Iris pigment epithelial cell (primary cell): ENCODE data around the gene NCKAP5.
"Not testable (repeated sequence)": the region's sequence is repeated elsewhere in the genome, so short reads cannot be mapped to it uniquely, and the experiment has no call there.

ENCODE experiments used
- DNase-seq: peaks from one replicate; pipeline ENCODE4 v3.0.0-alpha.2; 2011; ENCODE audit warnings: low read depth

Gene NCKAP5

DNA sequence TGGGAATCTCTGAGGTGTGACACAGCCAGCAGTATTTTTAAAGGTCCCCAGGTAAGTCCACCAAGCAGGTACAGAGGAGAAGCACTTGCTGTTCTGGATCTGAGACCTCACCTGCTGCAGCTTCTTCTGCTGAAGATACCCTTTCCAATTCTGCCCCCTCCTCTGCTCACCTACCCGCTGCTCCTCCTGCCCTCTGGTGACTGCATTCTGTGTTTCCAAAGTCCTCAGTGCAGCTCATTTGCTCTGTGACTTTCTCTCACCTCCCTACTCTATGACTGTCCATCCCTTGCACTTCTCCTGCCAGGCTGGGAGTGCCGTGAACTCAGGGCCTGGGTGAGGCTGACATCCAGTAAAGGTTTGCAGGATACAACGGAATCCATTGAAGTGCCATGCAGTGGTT, 693.1 kb downstream of the NCKAP5 start:
- no peak for DNase-seq

DNA sequence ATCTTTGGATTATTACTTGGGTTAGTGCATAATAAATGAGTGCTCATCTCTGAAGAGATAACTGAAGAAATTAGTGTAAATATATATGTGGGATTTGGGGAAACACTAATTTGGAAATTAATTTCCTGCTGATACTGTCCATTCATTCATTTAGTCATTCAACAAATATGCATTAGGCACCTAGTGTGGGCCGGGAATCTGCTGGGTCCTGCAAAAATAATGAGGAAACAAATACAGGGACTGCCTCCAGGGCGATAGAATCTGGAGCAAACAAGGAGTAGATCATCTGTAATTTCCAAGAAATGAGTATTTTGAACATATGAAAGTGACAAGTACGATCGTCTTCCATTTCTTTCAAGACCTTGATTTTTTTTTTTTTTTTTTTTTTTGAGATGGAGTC, 694.5 kb downstream of the NCKAP5 start:
- no peak for DNase-seq

DNA sequence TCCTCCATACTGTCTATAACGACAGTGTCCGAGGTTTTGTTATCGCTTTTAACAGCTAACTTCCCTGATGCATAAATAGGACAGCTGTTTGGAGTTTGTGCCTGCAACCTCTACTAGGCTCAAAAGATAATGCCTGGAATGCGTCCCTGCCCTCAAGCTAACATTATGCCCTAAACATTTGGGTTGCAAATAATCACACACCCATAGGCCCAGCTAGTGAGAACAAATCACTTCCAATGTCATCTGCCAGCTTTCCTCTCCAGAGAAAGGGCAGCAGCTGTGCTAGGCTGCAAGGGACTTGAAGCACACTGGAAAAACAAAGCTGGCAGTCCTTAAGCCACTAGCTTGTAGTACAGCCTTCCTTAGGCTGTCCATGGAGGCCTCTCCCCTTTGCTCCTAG, 696.4 kb downstream of the NCKAP5 start:
- DNase-seq: no peak

DNA sequence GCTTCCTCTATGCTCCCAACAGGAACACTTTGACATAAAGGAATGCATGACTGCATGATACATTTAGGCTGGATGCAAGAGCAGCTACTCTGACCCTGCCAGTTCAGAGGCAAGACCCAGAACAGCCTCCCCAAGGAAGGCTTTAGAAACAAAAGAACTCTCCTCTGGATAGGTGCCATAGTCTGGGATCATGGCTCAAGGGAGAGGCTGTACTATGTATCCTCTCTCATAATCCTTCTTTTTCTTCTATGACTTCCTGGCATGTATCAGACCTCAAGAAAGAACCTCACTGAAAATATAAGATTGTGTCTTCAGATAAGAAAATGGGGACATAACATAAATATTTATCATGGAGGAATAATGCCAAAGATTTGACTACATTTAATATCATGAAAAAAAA, 704.3 kb downstream of the NCKAP5 start:
- DNase-seq: no peak

DNA sequence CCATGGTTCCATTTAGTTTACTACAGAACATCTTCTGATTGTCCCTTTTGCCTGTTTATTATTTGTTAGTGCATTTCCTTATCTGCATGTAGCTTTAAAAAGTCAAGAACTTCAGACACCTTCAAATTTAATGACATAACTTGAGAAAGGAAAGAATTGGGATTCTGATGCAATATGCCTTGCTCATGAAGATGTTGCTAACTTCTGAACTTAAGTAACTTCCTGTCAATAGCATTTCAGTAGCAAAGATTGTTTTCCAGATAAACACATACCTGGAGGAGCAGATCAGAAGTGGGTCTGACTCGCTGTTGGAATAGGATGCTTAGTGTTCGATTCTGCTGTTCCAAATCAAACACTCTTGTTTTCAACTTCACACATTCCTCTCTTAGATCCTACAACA, 708.0 kb downstream of the NCKAP5 start:
- DNase-seq: no peak

DNA sequence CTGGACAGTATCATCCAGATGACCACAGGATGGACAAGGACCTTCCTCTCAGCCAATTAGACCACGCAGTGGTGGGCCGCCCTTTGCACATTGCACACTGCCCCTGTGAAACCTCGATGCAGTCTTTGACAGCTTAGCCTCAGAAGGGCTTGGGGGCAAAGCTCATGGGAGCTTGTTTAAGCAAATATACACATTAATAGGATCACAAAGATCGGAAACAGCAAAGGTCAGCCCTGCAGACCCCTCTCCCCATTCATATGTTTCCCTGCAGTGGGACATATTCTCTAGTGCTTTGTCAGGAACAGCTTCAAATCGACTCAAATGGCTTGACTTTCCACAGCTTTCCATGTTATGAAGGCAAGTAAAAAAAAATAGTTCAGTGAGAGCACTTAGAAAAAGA, 708.7 kb downstream of the NCKAP5 start:
- DNase-seq: no peak

DNA sequence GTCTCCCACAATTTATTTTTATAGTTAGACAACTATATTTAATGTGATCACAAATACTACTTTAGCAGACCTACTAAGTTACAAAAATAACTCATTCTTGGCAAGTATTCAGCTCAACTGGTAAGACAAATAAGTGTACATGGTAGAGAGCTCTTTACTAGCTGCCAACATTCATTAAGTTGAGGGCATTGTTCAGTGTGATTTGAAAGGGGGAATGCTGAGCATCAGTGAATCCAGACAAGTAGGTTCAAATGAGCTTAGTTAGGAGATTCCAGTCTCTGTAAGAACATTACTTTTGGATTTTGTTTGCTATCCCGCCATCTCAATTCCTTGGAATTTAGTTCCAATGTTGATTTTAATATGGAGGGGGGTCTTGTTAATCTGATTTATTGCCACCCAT, 710.9 kb downstream of the NCKAP5 start:
- no peak for DNase-seq

DNA sequence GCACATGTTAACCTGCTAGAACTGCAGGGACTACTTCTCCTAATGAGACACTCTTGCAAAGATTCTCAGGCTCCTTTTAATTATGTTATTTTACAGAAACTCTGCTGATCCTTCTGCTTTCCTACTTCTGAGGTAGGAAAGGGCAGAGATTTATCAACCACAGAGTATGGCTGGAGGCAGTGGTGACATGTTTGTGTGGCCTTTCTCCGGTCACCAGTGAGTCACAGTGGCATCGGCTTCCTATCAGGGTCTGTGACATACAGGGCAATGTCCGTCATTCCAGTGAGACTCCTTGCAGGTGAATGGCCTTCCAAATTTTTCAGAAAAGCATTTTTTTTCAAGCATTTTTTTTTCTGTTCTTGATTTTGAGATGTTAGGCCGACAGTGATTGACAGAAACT, 717.6 kb downstream of the NCKAP5 start:
- no peak for DNase-seq

DNA sequence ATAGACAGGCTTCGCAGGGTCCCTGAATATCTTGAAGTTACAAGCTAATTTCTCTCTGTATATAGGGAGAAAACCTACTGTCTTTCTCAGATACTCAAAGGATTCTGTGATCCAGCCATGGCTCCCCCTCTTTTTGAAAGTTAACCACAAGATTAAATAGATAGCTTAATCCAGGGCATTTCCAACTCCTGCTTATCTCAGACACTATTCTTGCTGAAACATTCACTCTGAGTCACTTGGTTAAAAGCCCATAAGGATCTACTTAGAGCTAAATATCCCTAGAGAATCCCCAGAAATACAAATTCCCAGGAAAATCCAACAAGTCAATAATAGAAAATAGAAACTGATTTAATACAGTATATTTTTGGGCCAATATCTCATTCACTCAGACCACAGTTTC, 719.1 kb downstream of the NCKAP5 start:
- peak; percentile 22 for DNase-seq

DNA sequence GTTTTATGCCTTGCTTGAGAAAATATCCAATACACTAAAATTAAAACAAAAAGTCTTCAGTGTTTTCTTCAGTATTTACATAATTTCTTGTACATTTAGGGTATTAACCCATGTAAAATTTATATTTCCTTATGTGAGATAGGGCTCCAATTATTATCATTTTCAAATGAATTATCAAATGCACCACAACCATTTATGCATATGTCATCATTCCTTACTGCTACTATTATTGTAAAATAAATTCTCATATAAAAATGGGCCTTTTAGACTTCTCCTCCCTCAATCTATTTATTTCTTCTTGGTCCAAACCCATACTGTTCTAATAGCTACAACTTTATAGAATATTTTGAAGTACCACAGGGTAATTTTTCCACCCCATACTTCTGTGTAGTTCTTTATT, 722.9 kb downstream of the NCKAP5 start:
- no peak for DNase-seq

DNA sequence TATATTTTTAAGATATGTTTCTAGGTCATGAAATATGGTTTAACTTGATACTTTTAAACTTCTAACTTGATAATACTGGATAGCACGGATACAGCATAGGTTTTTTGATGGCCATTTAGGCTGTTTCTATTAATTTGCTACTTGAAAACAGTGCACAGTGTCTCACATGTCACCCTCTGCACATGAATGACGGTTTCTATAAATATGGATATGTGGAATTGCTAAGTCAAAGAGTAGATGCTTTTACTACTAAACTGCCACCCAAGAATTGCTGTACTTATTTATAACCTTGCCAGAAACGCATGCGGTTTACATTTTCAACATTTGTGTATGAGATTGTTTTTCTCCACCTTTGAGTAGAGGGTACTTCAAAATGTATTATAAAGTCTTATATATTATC, 723.7 kb downstream of the NCKAP5 start:
- no peak for DNase-seq

DNA sequence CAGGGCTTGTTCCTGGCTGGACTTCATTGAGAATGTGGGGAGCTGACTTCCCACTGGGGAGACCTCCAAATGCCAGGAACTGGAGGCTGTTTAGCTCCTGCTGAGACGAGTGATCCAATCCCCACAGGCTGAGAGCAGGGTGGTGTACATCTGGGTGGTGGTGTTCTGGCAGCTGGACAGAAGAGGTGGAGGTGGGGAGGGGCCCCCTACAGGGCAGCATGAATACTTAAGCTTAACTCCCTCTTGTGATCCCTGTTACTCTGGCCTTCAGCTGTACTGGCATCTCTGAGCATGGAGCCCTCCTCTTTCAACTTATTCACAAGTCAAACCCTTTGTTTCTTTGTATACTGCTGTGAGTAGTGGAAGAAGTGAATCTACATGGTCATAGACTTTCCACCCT, 730.5 kb downstream of the NCKAP5 start:
- DNase-seq: no peak

DNA sequence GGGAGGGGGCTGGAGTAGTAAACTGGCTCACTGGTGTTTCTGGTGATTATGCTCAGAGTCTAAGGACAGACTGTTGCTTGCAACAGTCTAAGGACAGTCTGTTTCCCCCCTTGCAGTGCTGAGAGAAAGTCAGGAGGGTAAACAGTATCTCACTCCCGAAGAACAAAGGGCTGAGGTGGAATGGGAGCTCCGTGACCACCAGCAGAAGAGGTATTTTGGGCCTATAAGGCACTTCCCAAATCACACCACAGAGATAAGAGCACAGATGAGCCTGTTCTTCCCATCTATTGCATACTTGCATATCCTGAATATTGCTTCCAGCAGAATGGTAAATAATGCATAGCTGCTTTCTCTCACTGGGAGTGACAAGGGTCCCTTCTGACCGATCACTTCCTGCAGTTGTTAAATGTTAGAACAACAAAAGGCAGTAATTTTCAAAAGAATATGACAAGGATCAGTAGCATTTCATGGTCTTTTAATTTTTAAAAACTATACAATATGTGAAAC, 737.9 kb downstream of the NCKAP5 start:
- no peak for DNase-seq

DNA sequence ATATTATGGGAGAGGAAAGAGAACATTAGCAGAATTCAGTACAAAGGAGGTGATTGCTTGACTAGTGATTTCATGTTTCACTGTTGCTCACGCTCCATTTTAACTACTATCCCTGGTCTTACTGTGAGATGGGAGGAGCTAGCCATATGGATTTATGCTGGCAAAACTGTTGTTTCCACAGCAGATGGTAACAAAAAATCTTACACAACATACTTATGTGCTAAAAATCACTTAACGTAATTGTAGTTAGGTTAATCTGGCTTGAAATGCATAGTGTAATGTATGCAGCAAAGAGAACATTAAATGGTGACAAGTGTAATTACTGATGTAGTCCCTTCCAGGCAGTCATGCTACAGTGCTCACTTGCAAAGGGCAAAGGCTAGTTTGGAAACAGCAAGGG, 742.7 kb downstream of the NCKAP5 start:
- no peak for DNase-seq

DNA sequence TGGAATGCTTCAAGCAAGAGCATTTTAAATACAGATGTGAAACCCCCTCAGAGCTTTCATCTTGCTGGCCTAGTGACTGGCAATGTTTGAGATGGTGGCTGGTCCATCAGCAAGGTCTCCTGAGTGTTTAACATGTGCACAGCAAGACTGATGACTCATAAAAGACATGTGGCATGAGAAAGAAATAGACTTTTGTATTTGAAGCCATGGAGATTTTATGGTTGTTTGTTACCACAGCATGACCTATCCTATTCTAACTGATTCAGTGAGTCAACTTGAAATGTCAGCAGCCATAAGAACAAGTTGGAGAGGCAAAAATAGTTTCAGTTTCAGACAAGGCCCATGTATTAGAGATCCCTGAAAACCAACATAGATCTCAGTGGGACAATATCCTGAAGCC, 743.5 kb downstream of the NCKAP5 start:
- DNase-seq: peak; percentile 29

DNA sequence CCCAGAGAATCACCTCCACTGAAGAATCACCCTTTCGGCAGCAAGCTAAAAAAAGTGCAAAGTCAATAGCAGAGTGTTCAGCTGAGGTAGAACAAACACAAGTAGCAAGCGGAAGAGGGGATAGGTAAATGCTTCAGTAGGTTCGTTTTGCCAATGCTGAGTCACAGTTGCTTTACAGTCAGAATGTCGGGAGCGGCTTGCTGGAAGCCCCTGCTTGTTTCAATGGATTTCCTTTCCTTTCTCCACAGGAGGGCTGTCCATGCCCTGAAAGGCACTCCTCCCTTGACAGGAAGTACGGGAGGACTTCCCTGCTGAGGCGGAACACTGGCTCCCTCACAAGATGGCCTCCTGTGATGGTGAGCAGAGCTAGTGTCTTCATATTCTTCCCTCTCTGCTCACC, 752.0 kb downstream of the NCKAP5 start:
- no peak for DNase-seq

DNA sequence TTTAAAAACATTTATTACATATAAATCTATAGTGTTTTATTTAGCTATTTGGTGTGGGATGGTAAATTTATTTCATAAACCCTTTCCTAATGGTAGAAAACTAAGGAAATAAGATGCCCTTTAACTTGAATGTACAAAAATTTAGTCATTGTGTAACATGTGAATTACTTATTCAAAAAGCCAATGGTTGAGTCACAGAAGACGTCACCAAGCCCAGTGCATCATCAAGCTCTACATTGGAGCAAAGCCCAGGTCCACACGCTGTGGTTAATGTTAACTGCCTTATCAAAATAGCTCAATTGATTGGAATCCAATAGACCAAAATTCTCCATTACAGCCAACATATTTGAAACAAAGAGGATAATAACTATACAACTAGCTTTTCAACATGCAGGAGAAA, 752.7 kb downstream of the NCKAP5 start:
- peak; percentile 83 for DNase-seq

DNA sequence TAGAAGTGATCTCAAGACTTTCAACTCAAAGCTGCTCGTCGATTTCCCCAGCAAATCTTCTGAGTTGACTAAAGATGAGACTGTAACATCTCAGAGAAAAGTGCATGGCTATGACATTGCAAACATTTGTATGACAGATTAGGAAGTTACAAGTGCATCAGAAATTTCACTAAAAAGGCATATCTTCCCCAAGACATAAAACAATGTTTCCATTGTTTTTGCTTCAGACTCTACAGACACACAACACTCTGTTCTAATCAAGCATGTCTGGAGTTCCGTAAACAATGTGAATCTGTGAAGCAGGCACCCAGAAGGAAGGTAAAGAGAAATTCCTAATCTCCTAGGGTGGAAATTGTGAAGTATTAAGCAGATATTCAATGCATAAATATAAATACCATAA, 753.6 kb downstream of the NCKAP5 start:
- DNase-seq: no peak

DNA sequence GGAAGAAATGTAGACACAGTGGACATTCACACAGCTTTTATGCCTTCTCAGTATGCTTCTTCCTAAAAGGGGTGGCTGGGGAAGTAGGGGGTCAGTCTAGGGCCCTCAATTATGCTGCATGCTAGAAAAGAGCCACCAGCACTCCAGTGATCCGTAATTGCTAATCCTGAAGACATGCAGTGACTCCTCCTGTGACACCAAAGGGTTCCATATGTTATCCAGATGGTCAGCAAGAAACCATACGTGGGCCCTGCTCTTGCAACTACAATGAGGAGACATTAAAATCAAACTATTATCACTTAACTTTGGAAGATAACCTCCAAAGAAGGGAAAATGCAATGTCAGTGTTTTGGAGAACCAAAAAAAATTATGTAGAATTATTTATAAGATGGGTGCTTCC, 754.8 kb downstream of the NCKAP5 start:
- no peak for DNase-seq

DNA sequence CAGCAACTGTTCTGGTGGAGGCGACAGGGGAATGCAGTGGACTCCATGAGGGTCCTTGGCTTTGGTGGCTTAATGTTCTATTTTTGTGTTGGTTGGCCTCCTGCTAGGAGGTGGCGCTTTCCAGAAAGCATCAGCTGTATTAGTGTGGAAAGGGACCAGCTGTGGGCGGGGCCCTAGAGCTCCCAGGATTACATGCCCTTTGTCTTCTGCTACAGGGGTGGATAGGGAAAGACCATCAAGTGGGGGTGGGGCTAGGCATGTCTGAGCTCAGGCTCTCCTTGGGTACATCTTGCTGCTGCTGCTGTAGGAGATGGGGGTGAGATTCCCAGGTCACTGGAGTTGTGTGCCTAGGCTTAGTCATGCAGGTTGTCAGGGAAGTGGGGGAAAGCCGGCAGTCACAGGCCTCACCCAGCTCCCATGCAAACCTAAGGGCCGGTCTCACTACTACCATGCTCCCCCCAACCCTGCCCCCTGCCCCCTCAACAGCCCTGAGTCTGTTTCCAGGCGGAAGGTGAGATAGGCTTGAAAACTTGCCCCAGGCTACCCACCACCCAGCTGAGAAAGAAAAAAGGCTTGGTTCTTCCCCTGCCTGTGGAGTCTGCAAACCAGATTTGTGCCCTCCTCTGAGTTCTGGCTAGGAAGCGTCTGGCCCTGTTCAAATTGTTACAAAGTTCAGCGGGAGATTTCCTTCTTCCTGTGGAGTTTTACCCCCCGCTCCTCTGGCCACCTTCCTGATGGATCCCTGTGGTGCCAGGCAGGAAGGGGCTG, 756.9 kb downstream of the NCKAP5 start:
- no peak for DNase-seq

DNA sequence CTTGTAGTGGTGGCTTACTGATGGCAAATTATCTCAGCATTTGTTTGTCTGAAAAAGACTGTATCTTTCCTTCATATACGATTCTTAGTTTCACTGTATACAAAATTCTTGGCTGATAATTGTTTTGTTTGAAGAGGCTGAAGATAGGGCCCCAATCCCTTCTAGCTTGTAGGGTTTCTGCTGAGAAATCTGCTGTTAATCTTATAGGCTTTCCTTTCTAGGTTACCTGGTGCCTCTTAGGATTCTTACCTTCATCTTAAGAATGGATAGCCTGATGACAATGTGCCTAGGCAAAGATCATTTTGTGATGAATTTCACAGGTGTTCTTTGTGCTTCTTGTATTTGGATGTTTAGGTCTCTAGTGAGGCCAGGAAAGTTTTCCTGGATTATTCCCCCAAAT, 758.3 kb downstream of the NCKAP5 start:
- not testable (repeated sequence) for DNase-seq

DNA sequence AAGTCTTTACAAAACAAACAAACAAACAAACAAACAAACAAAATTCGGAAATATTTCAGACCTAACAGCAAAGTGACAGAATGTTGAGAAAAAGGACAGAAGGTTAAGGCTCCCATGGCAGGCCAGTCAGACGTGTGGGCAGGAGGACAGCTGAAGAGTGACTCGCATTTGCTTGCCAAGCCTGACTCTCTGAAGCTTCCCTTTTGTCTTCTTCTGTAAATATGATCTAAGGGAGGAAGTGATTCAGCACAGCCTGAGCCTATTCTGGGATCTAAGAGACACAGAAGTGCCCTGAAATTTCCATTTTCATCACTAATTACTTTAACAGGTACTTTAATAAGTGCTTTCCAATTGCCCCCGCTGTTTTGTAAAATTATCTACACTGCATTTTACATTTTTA, 764.2 kb downstream of the NCKAP5 start:
- DNase-seq: peak; percentile 69

DNA sequence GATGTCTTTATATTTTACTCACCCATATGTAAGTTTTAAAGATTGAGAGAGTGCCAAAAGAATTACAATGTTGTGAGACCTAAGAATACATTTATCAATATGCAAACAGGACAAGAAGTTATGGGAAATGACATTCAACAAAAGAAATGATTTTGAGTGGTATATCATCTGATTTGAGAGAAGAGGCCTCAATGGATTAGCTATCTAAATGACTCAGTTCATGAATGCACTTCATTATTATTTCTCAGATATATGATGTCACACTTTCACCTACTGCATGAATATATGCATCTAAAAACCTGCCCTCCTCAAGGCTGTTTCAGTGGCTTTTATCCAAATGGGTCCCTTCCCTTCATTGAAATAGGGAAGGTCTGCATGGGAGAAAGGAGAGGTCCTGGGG, 769.9 kb downstream of the NCKAP5 start:
- no peak for DNase-seq

DNA sequence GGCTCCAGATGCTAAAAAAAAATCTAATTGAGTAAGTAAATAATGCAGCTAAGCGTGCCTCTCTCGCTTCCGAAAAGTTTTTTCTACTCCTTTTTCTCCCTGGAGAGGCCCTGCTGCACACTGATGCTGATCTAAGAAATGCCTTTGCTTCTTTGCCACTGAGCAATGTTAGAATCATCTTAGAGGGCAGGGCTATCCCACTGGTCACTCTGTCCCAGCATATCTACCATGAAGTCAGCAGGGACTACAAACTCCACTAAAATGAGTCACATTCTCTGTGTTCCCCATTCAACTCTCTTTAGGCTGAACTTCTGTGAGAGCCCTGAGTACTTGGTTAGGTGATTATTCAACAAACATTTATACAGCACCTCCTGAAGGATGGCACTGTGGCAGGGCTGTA, 770.7 kb downstream of the NCKAP5 start:
- peak; percentile 40 for DNase-seq
